Naive thymus-derived CD4-positive, alpha-beta T cell (primary cell): Measurements from ENCODE around the gene ART5. TPM values are rescaled to one million over a fixed set of nuclear protein-coding genes. Genes with fewer than 3 reads are reported as not detected.

Source experiments
- ATAC-seq: fragments of 150-1000 bp; cut with Tn5 transposase; 2 replicates; pipeline ENCODE4 v1.10.0; 2021; ENCODE audit warnings: mild to moderate bottlenecking, moderate library complexity
- CTCF ChIA-PET: fragments of 350-600 bp; sonication (Branson Sonifier 250); formaldehyde crosslinking; loops from one replicate; lab custom pipeline; 2021; ENCODE audit warnings: antibody characterized with exemption; lab: Charles Lee
- POLR2A ChIA-PET: fragments of 350-600 bp; sonication (Branson Sonifier 250); formaldehyde crosslinking; loops from one replicate; lab custom pipeline; 2021; ENCODE audit warnings: antibody characterized with exemption, inconsistent platforms; lab: Charles Lee
- DNase-seq, 9 donors: peaks; one replicate each; pipeline versions ENCODE4 v3.0.0 to v3.0.0-alpha.2; 2020 to 2022; ENCODE audit warnings: mixed read lengths in 1 of 9
- H3K27ac ChIP-seq: one replicate; pipeline ENCODE4 v1.7.0; 2013; ENCODE audit warnings: mild to moderate bottlenecking, low read depth, low read length, moderate library complexity
- H3K27me3 ChIP-seq, 2 donors: one replicate each; pipeline ENCODE4 v1.7.0; 2013; ENCODE audit warnings: low read length in 2 of 2, mild to moderate bottlenecking in 2 of 2, moderate library complexity in 2 of 2; ENCODE audit not compliant: control insufficient read depth in 2 of 2, insufficient read depth in 2 of 2
- H3K36me3 ChIP-seq, 3 experiments: 1 replicate in 2 of 3; 2 replicates in 1 of 3; pipeline ENCODE4 v1.7.0; 2013; ENCODE audit warnings: low read length in 3 of 3, mild to moderate bottlenecking in 3 of 3, moderate library complexity in 1 of 3; ENCODE audit not compliant: insufficient read depth in 3 of 3, control insufficient read depth in 2 of 3
- H3K4me1 ChIP-seq, 2 donors: one replicate each; pipeline ENCODE4 v1.7.0; 2013; ENCODE audit warnings: low read length in 2 of 2, mild to moderate bottlenecking in 2 of 2, moderate library complexity in 1 of 2; ENCODE audit not compliant: control insufficient read depth in 2 of 2, insufficient read depth in 2 of 2
- H3K4me3 ChIP-seq: 2 replicates; pipeline ENCODE4 v1.7.0; 2013; ENCODE audit warnings: mild to moderate bottlenecking, low read length
- H3K9me3 ChIP-seq, 3 experiments: 1 replicate in 2 of 3; 2 replicates in 1 of 3; pipeline ENCODE4 v1.7.0; 2013; ENCODE audit warnings: low read length in 3 of 3; ENCODE audit not compliant: control insufficient read depth in 2 of 3
- H3K27ac Mint-ChIP-seq, 9 donors: one replicate each; pipeline ENCODE4 v1.8.0; 2020 to 2022; ENCODE audit warnings: mixed read lengths in 9 of 9, mild to moderate bottlenecking in 8 of 9, moderate library complexity in 5 of 9, inconsistent platforms in 2 of 9
- H3K27me3 Mint-ChIP-seq, 5 donors: one replicate each; pipeline ENCODE4 v1.8.0; 2021 to 2022; ENCODE audit warnings: mixed read lengths in 5 of 5, mild to moderate bottlenecking in 1 of 5
- H3K36me3 Mint-ChIP-seq, 5 donors: one replicate each; pipeline ENCODE4 v1.8.0; 2020 to 2022; ENCODE audit warnings: mixed read lengths in 5 of 5, mild to moderate bottlenecking in 3 of 5, inconsistent platforms in 1 of 5
- H3K4me1 Mint-ChIP-seq, 7 donors: one replicate each; pipeline ENCODE4 v1.8.0; 2020 to 2022; ENCODE audit warnings: mixed read lengths in 7 of 7, mild to moderate bottlenecking in 3 of 7, inconsistent platforms in 1 of 7
- H3K4me3 Mint-ChIP-seq, 10 donors: one replicate each; pipeline ENCODE4 v1.8.0; 2020 to 2022; ENCODE audit warnings: mild to moderate bottlenecking in 10 of 10, mixed read lengths in 10 of 10, moderate library complexity in 6 of 10, inconsistent platforms in 2 of 10
- H3K9me3 Mint-ChIP-seq, 11 donors: one replicate each; pipeline ENCODE4 v1.8.0; 2020 to 2022; ENCODE audit warnings: mixed read lengths in 11 of 11, mild to moderate bottlenecking in 4 of 11, inconsistent platforms in 1 of 11, moderate library complexity in 1 of 11
- intact Hi-C, 2 donors: fragments of 100-400 bp; cut with micrococcal nuclease; formaldehyde crosslinking; loops; one replicate each; pipeline ENCODE4 v1.15.1; 2023
- polyA plus RNA-seq, 2 donors: library from polyadenylated mRNA; unstranded; fragments of 300-500 nt; fragmentation: Illumina TruSeq; gene quantifications; one replicate each; pipeline ENCODE4 v1.2.3, GENCODE V29; 2021
- total RNA-seq, 6 experiments: library from RNA in 5 of 6; stranded (reverse) in 5 of 6; gene quantifications; 1 replicate in 5 of 6; 2 replicates in 1 of 6; pipeline ENCODE4 v1.2.3 and lab custom pipeline; 2021 to 2026

The ART5 gene
- total RNA-seq, result not detected
- not detected for polyA plus RNA-seq
- not detected for total RNA-seq (lab: John Stamatoyannopoulos, UW)

- H3K27me3 Mint-ChIP-seq, result peaks cover 20 to 48% (median 38%) of the 10 kb centered on the region in 5 donors
- ATAC-seq (no peak), DNase-seq (peak in 1 of 9 donors; percentile 4)
- CTCF ChIA-PET, result no interaction called here
- H3K4me3 Mint-ChIP-seq, result peak within 1 kb of the TSS; percentile 63 to 85 (median 82)
- H3K4me1 ChIP-seq, result peaks cover 7 to 11% of the 10 kb centered on the region in 2 donors
- H3K27ac Mint-ChIP-seq, result peak within 1 kb of the TSS in 5 of 9 donors; percentile 39 to 79 (median 48)
- H3K9me3 ChIP-seq, result no peaks in the 10 kb centered on the region
- H3K4me3 ChIP-seq, result peak within 1 kb of the TSS; percentile 57
- intact Hi-C loops, result no loop called here
- H3K27me3 ChIP-seq, result peaks cover 0 to 3% of the 10 kb centered on the region in 2 donors
- POLR2A ChIA-PET, result no interaction called here
- peaks cover 0 to 5% (median 0%) of the 10 kb centered on the region in 5 donors for H3K36me3 Mint-ChIP-seq
- no peak within 1 kb of the TSS for H3K27ac ChIP-seq
- H3K4me1 Mint-ChIP-seq, result peaks cover 5 to 14% (median 8%) of the 10 kb centered on the region in 7 donors
- H3K36me3 ChIP-seq, result no peaks in the 10 kb centered on the region
- H3K9me3 Mint-ChIP-seq, result peaks cover 0 to 5% (median 0%) of the 10 kb centered on the region in 11 donors
Measured at GRCh38 chr11:3641701-3642070, at the start of gene ART5. TSS of gene ART5 (minus strand) at chr11:3641992. CDS start at chr11:3641862, 130 bp downstream.

- CTCF ChIA-PET, result no interaction called here
Measured at GRCh38 chr11:3686751-3687150, 45.0 kb upstream of the ART5 start.

GRCh38 chr11:3685923-3686322, 44.1 kb upstream of the ART5 start:
- DNase-seq (no peak), ATAC-seq (no peak)
- Mint-ChIP-seq H3K9me3 (no peaks in the 10 kb centered on the region), H3K4me1 (peaks cover under 1 to 15% (median 8%) of the 10 kb centered on the region in 7 donors), H3K36me3 (peaks cover 23 to 54% (median 32%) of the 10 kb centered on the region in 5 donors), H3K27me3 (no peaks in the 10 kb centered on the region), H3K27ac (no peak overlapping the region), H3K4me3 (no peak overlapping the region)
- ChIA-PET POLR2A (no interaction called here), CTCF (no interaction called here)
- Histone ChIP-seq H3K27me3 (no peaks in the 10 kb centered on the region), H3K27ac (no peak overlapping the region), H3K4me1 (peaks cover 0 to 4% of the 10 kb centered on the region in 2 donors), H3K36me3 (peaks cover 14 to 85% (median 35%) of the 10 kb centered on the region in 3 experiments), H3K4me3 (no peak overlapping the region), H3K9me3 (no peaks in the 10 kb centered on the region)
- intact Hi-C loops, result no loop called here

More at GRCh38 chr11:3686751-3687150, 45.0 kb upstream of the ART5 start:
- no peak for DNase-seq
- no peak for ATAC-seq
- intact Hi-C loops, result no loop called here
- H3K4me1 Mint-ChIP-seq, result peaks cover 0 to 14% (median 8%) of the 10 kb centered on the region in 7 donors
- no peaks in the 10 kb centered on the region for H3K27me3 Mint-ChIP-seq
- H3K36me3 ChIP-seq, result peaks cover 20 to 85% (median 27%) of the 10 kb centered on the region in 3 experiments
- POLR2A ChIA-PET, result no interaction called here
- no peak overlapping the region for H3K4me3 ChIP-seq
- H3K36me3 Mint-ChIP-seq, result peaks cover 21 to 50% (median 32%) of the 10 kb centered on the region in 5 donors
- peak overlapping the region in 1 of 9 donors; percentile 55 for H3K27ac Mint-ChIP-seq
- H3K27ac ChIP-seq, result no peak overlapping the region
- no peaks in the 10 kb centered on the region for H3K9me3 ChIP-seq
- no peak overlapping the region for H3K4me3 Mint-ChIP-seq
- no peaks in the 10 kb centered on the region for H3K9me3 Mint-ChIP-seq
- H3K4me1 ChIP-seq, result peaks cover 0 to 4% of the 10 kb centered on the region in 2 donors
- no peaks in the 10 kb centered on the region for H3K27me3 ChIP-seq

- Histone ChIP-seq H3K27me3 (no peaks in the 10 kb centered on the region), H3K4me1 (peaks cover 0 to 4% of the 10 kb centered on the region in 2 donors), H3K36me3 (peaks cover 14 to 86% (median 39%) of the 10 kb centered on the region in 3 experiments), H3K4me3 (no peak overlapping the region), H3K27ac (no peak overlapping the region), H3K9me3 (no peaks in the 10 kb centered on the region)
- Mint-ChIP-seq H3K4me3 (no peak overlapping the region), H3K4me1 (peaks cover 3 to 15% (median 8%) of the 10 kb centered on the region in 7 donors), H3K36me3 (peaks cover 29 to 58% (median 35%) of the 10 kb centered on the region in 5 donors), H3K27ac (no peak overlapping the region), H3K27me3 (no peaks in the 10 kb centered on the region), H3K9me3 (peaks cover 0 to 1% (median 0%) of the 10 kb centered on the region in 11 donors)
- CTCF ChIA-PET, result interaction anchor here (0.6 kb wide), 1 partner anchor 124 kb away, joined by 3 read pairs; no protein-coding TSS in a partner anchor
- POLR2A ChIA-PET, result no interaction called here
- intact Hi-C loops, result no loop called here
- no peak for DNase-seq
- ATAC-seq, result no peak
Measured at GRCh38 chr11:3684819-3685172, 43.0 kb upstream of the ART5 start.

- Histone ChIP-seq H3K27me3 (no peaks in the 10 kb centered on the region), H3K4me3 (no peak overlapping the region), H3K27ac (no peak overlapping the region), H3K9me3 (no peaks in the 10 kb centered on the region), H3K4me1 (peaks cover 0 to 4% of the 10 kb centered on the region in 2 donors), H3K36me3 (peaks cover 19 to 86% (median 44%) of the 10 kb centered on the region in 3 experiments)
- no peaks in the 10 kb centered on the region for H3K27me3 Mint-ChIP-seq
- intact Hi-C loops, result no loop called here
- ChIA-PET POLR2A (no interaction called here), CTCF (no interaction called here)
- no peak for DNase-seq
- H3K36me3 Mint-ChIP-seq, result peaks cover 34 to 63% (median 38%) of the 10 kb centered on the region in 5 donors
- ATAC-seq, result no peak
- H3K27ac Mint-ChIP-seq, result peak overlapping the region in 2 of 9 donors; percentile 32 to 53
- no peak overlapping the region for H3K4me3 Mint-ChIP-seq
- H3K9me3 Mint-ChIP-seq, result peaks cover 0 to 1% (median 0%) of the 10 kb centered on the region in 11 donors
- peaks cover 3 to 15% (median 8%) of the 10 kb centered on the region in 7 donors for H3K4me1 Mint-ChIP-seq
Measured at GRCh38 chr11:3684129-3684818, 42.5 kb upstream of the ART5 start.

GRCh38 chr11:3683039-3683438, 41.2 kb upstream of the ART5 start:
- peaks cover 38 to 74% (median 44%) of the 10 kb centered on the region in 5 donors for H3K36me3 Mint-ChIP-seq
- Histone ChIP-seq H3K36me3 (peaks cover 30 to 93% (median 53%) of the 10 kb centered on the region in 3 experiments), H3K27ac (no peak overlapping the region), H3K4me1 (peaks cover 0 to 4% of the 10 kb centered on the region in 2 donors), H3K4me3 (no peak overlapping the region), H3K9me3 (no peaks in the 10 kb centered on the region), H3K27me3 (no peaks in the 10 kb centered on the region)
- intact Hi-C loops, result no loop called here
- CTCF ChIA-PET, result no interaction called here
- POLR2A ChIA-PET, result no interaction called here
- no peak for ATAC-seq
- no peak overlapping the region for H3K4me3 Mint-ChIP-seq
- DNase-seq, result no peak
- peak overlapping the region in 2 of 9 donors; percentile 29 to 55 for H3K27ac Mint-ChIP-seq
- peaks cover 0 to 1% (median 0%) of the 10 kb centered on the region in 11 donors for H3K9me3 Mint-ChIP-seq
- peaks cover 3 to 15% (median 8%) of the 10 kb centered on the region in 7 donors for H3K4me1 Mint-ChIP-seq
- no peaks in the 10 kb centered on the region for H3K27me3 Mint-ChIP-seq
